ENCODE data around the gene TIMP3. TPM values are rescaled to one million over a fixed set of nuclear protein-coding genes. Genes with fewer than 3 reads are reported as not detected.

TIMP3 gene
- total and polyA plus RNA-seq, 2 donors (not counting 1 experiment from before 2014, with no cell fraction given), result not detected

DNA sequence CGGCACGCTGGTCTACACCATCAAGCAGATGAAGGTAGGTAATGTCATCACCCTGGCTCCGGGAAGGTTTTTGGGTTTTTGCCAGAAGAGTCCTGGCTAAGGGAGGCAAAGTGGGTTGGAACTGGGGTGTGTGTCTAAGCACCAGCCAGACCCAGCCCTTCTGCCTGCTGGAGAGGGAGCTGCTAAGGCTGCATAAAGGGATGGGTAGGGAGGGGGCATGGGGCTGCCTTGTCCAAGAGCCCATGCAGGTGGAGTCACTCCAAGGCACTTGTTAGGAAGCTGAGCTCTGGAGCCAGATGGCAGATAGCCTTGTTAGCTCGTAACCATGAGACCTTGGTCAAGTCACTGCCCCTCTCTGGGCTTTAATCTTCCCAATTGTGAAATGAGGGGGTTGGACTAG lies 48.0 kb downstream of the TIMP3 start:
- H3K9ac ChIP-seq (ENCODE audit: low read length), result no peak overlapping the region
- peaks cover 0 to 3% (median 0%) of the 10 kb centered on the region in 4 experiments for H3K27me3 ChIP-seq (replicated peaks in 1 of 4; ENCODE audit: control extremely low read depth in 1 of 4, control insufficient read depth in 3 of 4, insufficient read depth in 4 of 4, low read length in 3 of 4)
- no peaks in the 10 kb centered on the region for H3K79me2 ChIP-seq (ENCODE audit: control insufficient read depth, insufficient read depth, low read length)
- no peak for ATAC-seq (ENCODE audit: low read depth)
- CTCF ChIA-PET, result no interaction called here
- H3K4me2 ChIP-seq (replicated peaks; ENCODE audit: low read depth, low read length, poor library complexity, severe bottlenecking), result no peak overlapping the region
- no peaks in the 10 kb centered on the region for H3K9me3 Mint-ChIP-seq (ENCODE audit: insufficient read depth)
- no peak overlapping the region for H2AFZ ChIP-seq (ENCODE audit: insufficient read depth, low read depth, low read length, poor library complexity, severe bottlenecking)
- WGBS (ENCODE audit: insufficient coverage), result 93% methylated on average over 4 of the region's 4 CpGs
- H3K27ac Mint-ChIP-seq, result no peak overlapping the region
- intact Hi-C loops (cut with micrococcal nuclease), result no loop called here
- TF ChIP-seq EZH2 (IDR thresholded peaks at IDR 0.05; ENCODE audit: borderline replicate concordance, insufficient read depth, low read depth, low read length, poor library complexity, severe bottlenecking), result no peak
- TF ChIP-seq, protein P1, sequence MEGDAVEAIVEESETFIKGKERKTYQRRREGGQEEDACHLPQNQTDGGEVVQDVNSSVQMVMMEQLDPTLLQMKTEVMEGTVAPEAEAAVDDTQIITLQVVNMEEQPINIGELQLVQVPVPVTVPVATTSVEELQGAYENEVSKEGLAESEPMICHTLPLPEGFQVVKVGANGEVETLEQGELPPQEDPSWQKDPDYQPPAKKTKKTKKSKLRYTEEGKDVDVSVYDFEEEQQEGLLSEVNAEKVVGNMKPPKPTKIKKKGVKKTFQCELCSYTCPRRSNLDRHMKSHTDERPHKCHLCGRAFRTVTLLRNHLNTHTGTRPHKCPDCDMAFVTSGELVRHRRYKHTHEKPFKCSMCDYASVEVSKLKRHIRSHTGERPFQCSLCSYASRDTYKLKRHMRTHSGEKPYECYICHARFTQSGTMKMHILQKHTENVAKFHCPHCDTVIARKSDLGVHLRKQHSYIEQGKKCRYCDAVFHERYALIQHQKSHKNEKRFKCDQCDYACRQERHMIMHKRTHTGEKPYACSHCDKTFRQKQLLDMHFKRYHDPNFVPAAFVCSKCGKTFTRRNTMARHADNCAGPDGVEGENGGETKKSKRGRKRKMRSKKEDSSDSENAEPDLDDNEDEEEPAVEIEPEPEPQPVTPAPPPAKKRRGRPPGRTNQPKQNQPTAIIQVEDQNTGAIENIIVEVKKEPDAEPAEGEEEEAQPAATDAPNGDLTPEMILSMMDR (IDR thresholded peaks at IDR 0.05), result no peak
- H3K4me3 ChIP-seq (ENCODE audit: control extremely low read depth in 1 of 5, extremely low read depth in 1 of 5, insufficient read depth in 1 of 5, low read depth in 2 of 5, low read length in 4 of 5), result no peak overlapping the region
- H3K27me3 Mint-ChIP-seq, result peaks cover 25% of the 10 kb centered on the region
- DNase-seq, result no peak
- POLR2A ChIA-PET, result no interaction called here
- H3K4me1 Mint-ChIP-seq, result peaks cover 9% of the 10 kb centered on the region
- H3K36me3 ChIP-seq (replicated peaks in 1 of 2; ENCODE audit: control extremely low read depth in 1 of 2, control insufficient read depth in 1 of 2, extremely low read depth in 1 of 2, insufficient read depth in 2 of 2, low read length in 1 of 2), result no peaks in the 10 kb centered on the region
- H3K4me3 Mint-ChIP-seq, result no peak overlapping the region
- no peak overlapping the region for H3K27ac ChIP-seq (ENCODE audit: low read length in 2 of 2)
- H3K9me3 ChIP-seq (ENCODE audit: control extremely low read depth in 1 of 3, control insufficient read depth in 2 of 3, insufficient read depth in 1 of 3, low read length in 2 of 3), result no peaks in the 10 kb centered on the region
- peaks cover 4 to 7% of the 10 kb centered on the region in 2 donors for H3K4me1 ChIP-seq (ENCODE audit: control insufficient read depth in 2 of 2, insufficient read depth in 2 of 2, low read length in 2 of 2)
- no peaks in the 10 kb centered on the region for H4K20me1 ChIP-seq (ENCODE audit: control insufficient read depth, insufficient read depth, low read length, poor library complexity, severe bottlenecking)

GRCh38 chr22:32850157-32850556 lies 48.7 kb downstream of the TIMP3 start:
- no peaks in the 10 kb centered on the region for H3K36me3 ChIP-seq (replicated peaks in 1 of 2; ENCODE audit: control extremely low read depth in 1 of 2, control insufficient read depth in 1 of 2, extremely low read depth in 1 of 2, insufficient read depth in 2 of 2, low read length in 1 of 2)
- no peaks in the 10 kb centered on the region for H3K79me2 ChIP-seq (ENCODE audit: control insufficient read depth, insufficient read depth, low read length)
- no peak overlapping the region for H3K4me3 Mint-ChIP-seq
- no CpG with 5 or more reads among the region's 3 CpGs for WGBS (ENCODE audit: insufficient coverage)
- ChIA-PET POLR2A (no interaction called here), CTCF (no interaction called here)
- intact Hi-C loops (cut with micrococcal nuclease), result no loop called here
- no peaks in the 10 kb centered on the region for H4K20me1 ChIP-seq (ENCODE audit: control insufficient read depth, insufficient read depth, low read length, poor library complexity, severe bottlenecking)
- no peaks in the 10 kb centered on the region for H3K9me3 ChIP-seq (ENCODE audit: control extremely low read depth in 1 of 3, control insufficient read depth in 2 of 3, insufficient read depth in 1 of 3, low read length in 2 of 3)
- H3K9me3 Mint-ChIP-seq (ENCODE audit: insufficient read depth), result no peaks in the 10 kb centered on the region
- no peak for ATAC-seq (ENCODE audit: low read depth)
- no peak overlapping the region for H3K4me2 ChIP-seq (replicated peaks; ENCODE audit: low read depth, low read length, poor library complexity, severe bottlenecking)
- H3K4me3 ChIP-seq (ENCODE audit: control extremely low read depth in 1 of 5, extremely low read depth in 1 of 5, insufficient read depth in 1 of 5, low read depth in 2 of 5, low read length in 4 of 5), result no peak overlapping the region
- H3K9ac ChIP-seq (ENCODE audit: low read length), result no peak overlapping the region
- no peak for DNase-seq
- no peak overlapping the region for H3K27ac ChIP-seq (ENCODE audit: low read length in 2 of 2)
- TF ChIP-seq EZH2 (IDR thresholded peaks at IDR 0.05; ENCODE audit: borderline replicate concordance, insufficient read depth, low read depth, low read length, poor library complexity, severe bottlenecking), result no peak
- TF ChIP-seq, protein P1 (IDR thresholded peaks at IDR 0.05), result no peak
- H3K27me3 Mint-ChIP-seq, result peaks cover 25% of the 10 kb centered on the region
- no peak overlapping the region for H2AFZ ChIP-seq (ENCODE audit: insufficient read depth, low read depth, low read length, poor library complexity, severe bottlenecking)
- peaks cover 4 to 7% of the 10 kb centered on the region in 2 donors for H3K4me1 ChIP-seq (ENCODE audit: control insufficient read depth in 2 of 2, insufficient read depth in 2 of 2, low read length in 2 of 2)
- no peak overlapping the region for H3K27ac Mint-ChIP-seq
- H3K27me3 ChIP-seq (replicated peaks in 1 of 4; ENCODE audit: control extremely low read depth in 1 of 4, control insufficient read depth in 3 of 4, insufficient read depth in 4 of 4, low read length in 3 of 4), result peaks cover 0 to 3% (median 0%) of the 10 kb centered on the region in 4 experiments
- H3K4me1 Mint-ChIP-seq, result peaks cover 9% of the 10 kb centered on the region

All from B cell (primary cell).